Measurements from ENCODE around the gene HLA-DRB5.

- no peak for TF ChIP-seq CTCF (IDR thresholded peaks at IDR 0.05)
- no peak for TF ChIP-seq ZFX (IDR thresholded peaks at IDR 0.05; ENCODE audit: borderline replicate concordance)
Measured at GRCh38 chr6:32551410-32551809, 21.3 kb upstream of the HLA-DRB5 start.
